Posterior vena cava (tissue), 2 donors: ENCODE measurements around the gene MEX3A. TPM values are rescaled to one million over a fixed set of nuclear protein-coding genes. Genes with fewer than 3 reads are reported as not detected.
"Not testable (repeated sequence)": the region's sequence is repeated elsewhere in the genome, so short reads cannot be mapped to it uniquely, and the experiment has no call there.

Experiments used
- DNase-seq: peaks from one replicate; pipeline ENCODE4 v3.0.0-alpha.2; 2020; ENCODE audit warnings: low spot score
- intact Hi-C, 2 donors: fragments of 100-400 bp; cut with DNase I; formaldehyde crosslinking; loops; one replicate each; pipeline versions ENCODE4 v1.14.1 to v1.14.2; 2022 to 2023
- total RNA-seq, 2 donors: library from RNA; stranded (reverse); fragmentation: NEBNext Ultra II Directional; extraction: Animal tissue kit (Norgen Biotek cat#: 25700); gene quantifications; one replicate each; pipeline ENCODE4 v1.2.1, GENCODE V29; 2021
- donor health status: DM: yes; HTN: yes; CAD: no.
- donor health status: DM: yes; HTN: yes; CAD: no.

MEX3A gene
- total RNA-seq, 2 donors from 2014 or later = 0.23 to 0.76 TPM

DNA sequence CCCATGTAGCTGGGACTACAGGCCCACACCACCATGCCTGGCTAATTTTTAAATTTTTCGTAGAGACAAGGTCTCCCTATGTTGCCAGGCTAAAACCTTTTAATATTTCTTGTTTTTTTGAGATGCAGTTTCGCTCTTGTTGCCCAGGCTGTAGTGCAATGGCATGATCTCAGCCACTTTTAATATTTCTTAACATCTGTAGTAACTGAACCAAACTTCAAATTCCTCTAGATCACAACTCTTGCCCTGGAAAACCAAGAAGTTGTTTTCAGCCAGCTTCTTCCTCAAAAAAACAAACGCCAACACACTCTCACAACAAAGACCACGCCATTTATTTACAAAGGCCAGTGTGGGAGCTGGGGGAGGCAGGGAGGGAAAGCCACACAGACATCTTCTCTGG is 47.3 kb downstream of the MEX3A start:
- intact Hi-C loops = not testable (repeated sequence)

GRCh38 chr1:156033011-156033410 is 49.3 kb downstream of the MEX3A start:
- no peak for DNase-seq
- intact Hi-C loops = no loop called here

More for the DNA sequence above, 47.3 kb downstream of the MEX3A start:
- DNase-seq = not testable (repeated sequence)

DNA sequence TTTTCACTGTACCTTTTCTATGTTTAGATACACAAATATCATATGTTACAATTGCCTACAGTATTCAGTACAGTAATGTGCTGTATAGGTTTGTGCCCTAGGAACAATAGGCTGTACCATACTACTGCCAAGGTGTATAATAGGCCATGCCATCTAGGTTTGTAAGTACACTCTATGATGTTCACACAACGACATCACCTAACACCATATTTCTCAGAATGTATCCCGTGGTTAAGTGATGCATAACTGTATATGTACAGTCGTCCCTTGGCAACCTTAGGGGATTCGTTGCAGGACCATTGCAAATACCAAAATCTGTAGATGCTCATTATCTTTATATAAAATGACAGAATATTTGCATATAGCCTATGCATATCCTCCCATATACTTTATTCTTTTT is 55.7 kb downstream of the MEX3A start:
- intact Hi-C loops = no loop called here

GRCh38 chr1:156025876-156026275 is 56.4 kb downstream of the MEX3A start:
- DNase-seq = no peak
- intact Hi-C loops = no loop called here

More for the DNA sequence above, 55.7 kb downstream of the MEX3A start:
- DNase-seq = no peak

DNA sequence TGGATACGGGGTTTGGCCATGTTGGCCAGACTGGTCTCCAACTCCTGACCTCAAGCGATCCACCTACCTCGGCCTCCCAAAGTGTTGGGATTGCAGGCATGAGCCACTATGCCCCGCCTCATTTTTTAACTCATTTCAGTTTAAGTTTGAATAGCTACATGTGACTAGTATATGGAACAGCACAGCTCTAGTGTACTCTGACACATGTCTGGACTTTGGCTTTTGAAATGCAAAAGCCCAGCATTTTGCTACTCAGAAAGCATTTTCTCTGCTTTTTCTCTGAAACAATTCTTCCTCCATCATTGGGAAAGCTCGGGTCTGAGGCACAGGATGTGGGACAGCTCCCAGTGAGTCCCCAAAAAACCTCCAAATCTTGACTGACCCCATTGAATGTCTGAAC is 57.5 kb downstream of the MEX3A start:
- intact Hi-C loops = no loop called here

More for the DNA sequence above, 57.5 kb downstream of the MEX3A start:
- no peak for DNase-seq

Other genes with a start within 250 kb of the MEX3A start
- 10 to 100 TPM; 44.3 to 48.2 TPM for gene GON4L, start 225.3 kb downstream of the MEX3A start, total RNA-seq
- gene SYT11, start 222.9 kb downstream of the MEX3A start, total RNA-seq = 10 to 100 TPM; 20.8 to 23.9 TPM
- 10 to 100 TPM; 34.1 to 36.2 TPM for gene RIT1, start 171.1 kb downstream of the MEX3A start, total RNA-seq
- 10 to 100 TPM; 28.6 to 28.8 TPM for gene KHDC4, start 148.1 kb downstream of the MEX3A start, total RNA-seq
- gene RXFP4, start 140.8 kb downstream of the MEX3A start, total RNA-seq = not detected
- gene ARHGEF2, start 103.9 kb downstream of the MEX3A start, total RNA-seq = 100 to 1,000 TPM; 138 to 161 TPM
- gene SSR2, start 61.5 kb downstream of the MEX3A start, total RNA-seq = 100 to 1,000 TPM; 147 to 173 TPM
- gene UBQLN4, start 28.7 kb downstream of the MEX3A start, total RNA-seq = 10 to 100 TPM; 18.0 to 29.1 TPM
- 10 to 100 TPM; 34.7 to 38.4 TPM for gene LAMTOR2, start 27.7 kb downstream of the MEX3A start, total RNA-seq
- gene RAB25, start 21.3 kb downstream of the MEX3A start, total RNA-seq = not detected
- 100 to 1,000 TPM; 500 to 599 TPM for gene LMNA, start 32.2 kb upstream of the MEX3A start, total RNA-seq
- 1 to 10 TPM; 5.8 to 8.0 TPM for gene SEMA4A, start 71.1 kb upstream of the MEX3A start, total RNA-seq
- gene SLC25A44, start 111.6 kb upstream of the MEX3A start, total RNA-seq = 10 to 100 TPM; 16.1 to 21.2 TPM
- 10 to 100 TPM; 31.8 to 34.6 TPM for gene PMF1, start 130.5 kb upstream of the MEX3A start, total RNA-seq
- gene BGLAP, start 159.7 kb upstream of the MEX3A start, total RNA-seq = under 1 TPM in 1 of 2 donors, not detected in 1; 0.71 TPM
- 1 to 10 TPM in 1 of 2 donors, under 1 TPM in 1; 0.43 to 1.9 TPM for gene PAQR6, start 165.6 kb upstream of the MEX3A start, total RNA-seq
- 10 to 100 TPM; 44.0 to 50.9 TPM for gene SMG5, start 200.4 kb upstream of the MEX3A start, total RNA-seq
- 1 to 10 TPM; 1.6 to 2.7 TPM for gene TMEM79, start 201.9 kb upstream of the MEX3A start, total RNA-seq
- 10 to 100 TPM; 34.2 to 51.5 TPM for gene GLMP, start 213.2 kb upstream of the MEX3A start, total RNA-seq
- gene VHLL, start 216.8 kb upstream of the MEX3A start, total RNA-seq = not detected